Panc1 (cell line): ENCODE measurements around the gene CASP2.

Experiments used
- POLR2AphosphoS5 ChIP-seq: IDR thresholded peaks from 2 replicates; pipeline ENCODE4 v1.6.1; 2012; ENCODE audit warnings: mild to moderate bottlenecking, low read depth, low read length, moderate library complexity
- TCF7L2 ChIP-seq: IDR thresholded peaks from 2 replicates; pipeline ENCODE4 v1.6.1; 2011; ENCODE audit warnings: mild to moderate bottlenecking, low read depth, low read length, inconsistent platforms
- TF ChIP-seq, protein P1 (sequence below), 2 experiments: IDR thresholded peaks; 2 replicates each; pipeline ENCODE4 v1.6.1; 2011 to 2012; ENCODE audit warnings: low read depth in 2 of 2, control low read depth in 1 of 2, low read length in 1 of 2, mild to moderate bottlenecking in 1 of 2, moderate library complexity in 1 of 2; ENCODE audit not compliant: insufficient read depth in 1 of 2
- TF ChIP-seq, protein P2 (sequence below): fragments of 450-650 bp; IDR thresholded peaks from 2 replicates; pipeline ENCODE4 v1.5.1; 2017; ENCODE audit warnings: mild to moderate bottlenecking

DNA sequence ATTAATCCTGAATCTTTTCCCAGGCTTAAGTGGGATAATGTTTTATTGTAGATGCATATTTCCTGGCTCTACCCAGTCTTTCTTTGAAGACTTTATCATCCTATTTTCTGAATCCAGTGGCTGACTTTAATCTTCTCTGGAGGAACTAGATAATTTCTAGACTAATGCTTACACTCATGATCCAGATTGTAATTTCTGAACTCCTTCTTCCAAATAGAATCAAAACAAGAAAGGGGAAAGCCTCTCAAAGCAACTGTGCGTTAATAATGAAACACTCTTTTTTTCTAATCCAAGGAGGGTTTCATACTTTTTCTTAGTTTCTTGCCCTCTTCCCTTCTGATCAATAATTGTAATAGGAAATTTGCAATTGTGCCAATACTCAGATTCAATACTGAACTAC, 16.9 kb upstream of the CASP2 start:
- TF ChIP-seq, protein P1, sequence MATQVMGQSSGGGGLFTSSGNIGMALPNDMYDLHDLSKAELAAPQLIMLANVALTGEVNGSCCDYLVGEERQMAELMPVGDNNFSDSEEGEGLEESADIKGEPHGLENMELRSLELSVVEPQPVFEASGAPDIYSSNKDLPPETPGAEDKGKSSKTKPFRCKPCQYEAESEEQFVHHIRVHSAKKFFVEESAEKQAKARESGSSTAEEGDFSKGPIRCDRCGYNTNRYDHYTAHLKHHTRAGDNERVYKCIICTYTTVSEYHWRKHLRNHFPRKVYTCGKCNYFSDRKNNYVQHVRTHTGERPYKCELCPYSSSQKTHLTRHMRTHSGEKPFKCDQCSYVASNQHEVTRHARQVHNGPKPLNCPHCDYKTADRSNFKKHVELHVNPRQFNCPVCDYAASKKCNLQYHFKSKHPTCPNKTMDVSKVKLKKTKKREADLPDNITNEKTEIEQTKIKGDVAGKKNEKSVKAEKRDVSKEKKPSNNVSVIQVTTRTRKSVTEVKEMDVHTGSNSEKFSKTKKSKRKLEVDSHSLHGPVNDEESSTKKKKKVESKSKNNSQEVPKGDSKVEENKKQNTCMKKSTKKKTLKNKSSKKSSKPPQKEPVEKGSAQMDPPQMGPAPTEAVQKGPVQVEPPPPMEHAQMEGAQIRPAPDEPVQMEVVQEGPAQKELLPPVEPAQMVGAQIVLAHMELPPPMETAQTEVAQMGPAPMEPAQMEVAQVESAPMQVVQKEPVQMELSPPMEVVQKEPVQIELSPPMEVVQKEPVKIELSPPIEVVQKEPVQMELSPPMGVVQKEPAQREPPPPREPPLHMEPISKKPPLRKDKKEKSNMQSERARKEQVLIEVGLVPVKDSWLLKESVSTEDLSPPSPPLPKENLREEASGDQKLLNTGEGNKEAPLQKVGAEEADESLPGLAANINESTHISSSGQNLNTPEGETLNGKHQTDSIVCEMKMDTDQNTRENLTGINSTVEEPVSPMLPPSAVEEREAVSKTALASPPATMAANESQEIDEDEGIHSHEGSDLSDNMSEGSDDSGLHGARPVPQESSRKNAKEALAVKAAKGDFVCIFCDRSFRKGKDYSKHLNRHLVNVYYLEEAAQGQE (IDR thresholded peaks at IDR 0.05; ENCODE audit: insufficient read depth in 1 of 2, low read depth in 2 of 2, low read length in 1 of 2) = no peak
- TF ChIP-seq, protein P2, sequence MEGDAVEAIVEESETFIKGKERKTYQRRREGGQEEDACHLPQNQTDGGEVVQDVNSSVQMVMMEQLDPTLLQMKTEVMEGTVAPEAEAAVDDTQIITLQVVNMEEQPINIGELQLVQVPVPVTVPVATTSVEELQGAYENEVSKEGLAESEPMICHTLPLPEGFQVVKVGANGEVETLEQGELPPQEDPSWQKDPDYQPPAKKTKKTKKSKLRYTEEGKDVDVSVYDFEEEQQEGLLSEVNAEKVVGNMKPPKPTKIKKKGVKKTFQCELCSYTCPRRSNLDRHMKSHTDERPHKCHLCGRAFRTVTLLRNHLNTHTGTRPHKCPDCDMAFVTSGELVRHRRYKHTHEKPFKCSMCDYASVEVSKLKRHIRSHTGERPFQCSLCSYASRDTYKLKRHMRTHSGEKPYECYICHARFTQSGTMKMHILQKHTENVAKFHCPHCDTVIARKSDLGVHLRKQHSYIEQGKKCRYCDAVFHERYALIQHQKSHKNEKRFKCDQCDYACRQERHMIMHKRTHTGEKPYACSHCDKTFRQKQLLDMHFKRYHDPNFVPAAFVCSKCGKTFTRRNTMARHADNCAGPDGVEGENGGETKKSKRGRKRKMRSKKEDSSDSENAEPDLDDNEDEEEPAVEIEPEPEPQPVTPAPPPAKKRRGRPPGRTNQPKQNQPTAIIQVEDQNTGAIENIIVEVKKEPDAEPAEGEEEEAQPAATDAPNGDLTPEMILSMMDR = no peak
- TF ChIP-seq POLR2AphosphoS5 = no peak
- no peak for TF ChIP-seq TCF7L2
